HepG2 (cell line): ENCODE measurements around the gene PDPK1. TPM values are rescaled to one million over a fixed set of nuclear protein-coding genes. Genes with fewer than 3 reads are reported as not detected.
A peak's percentile ranks its signal among the peaks of the same experiment; 100 is the strongest.

Experiments used
- AGO2 ChIP-seq: fragments of 200-400 bp; formaldehyde crosslinking; optimal IDR thresholded peaks from 2 replicates; pipeline ENCODE3; 2017; ENCODE audit warnings: mild to moderate bottlenecking, low read depth, low read length, moderate library complexity
- ARHGAP35 ChIP-seq: sonication (generic); formaldehyde crosslinking; IDR thresholded peaks from 2 replicates; pipeline ENCODE4 v1.9.0; 2022; ENCODE audit warnings: mild to moderate bottlenecking, inconsistent platforms, moderate library complexity, missing genetic modification reagents, borderline replicate concordance
- ATF7 ChIP-seq, 2 experiments: fragments of 450-650 bp in 1 of 2; sonication (generic) in 1 of 2; formaldehyde crosslinking in 1 of 2; IDR thresholded peaks; 2 replicates each; pipeline versions ENCODE4 v1.4.0 to v1.6.1; 2016 to 2020; ENCODE audit warnings: antibody characterized with exemption in 1 of 2, mild to moderate bottlenecking in 1 of 2, missing genetic modification reagents in 1 of 2
- ISL2 ChIP-seq: sonication (generic); formaldehyde crosslinking; IDR thresholded peaks from 2 replicates; pipeline ENCODE4 v1.5.0; 2020; ENCODE audit warnings: missing genetic modification reagents
- MAFK ChIP-seq, 2 experiments: IDR thresholded peaks in 1 of 2; conservative IDR thresholded peaks in 1 of 2; 2 replicates each; pipeline ENCODE4 v1.6.1; 2011; ENCODE audit warnings: improper control_type of control experiment in 2 of 2, low read length in 2 of 2
- TEAD2 ChIP-seq: sonication (generic); formaldehyde crosslinking; IDR thresholded peaks from 2 replicates; pipeline ENCODE4 v1.9.0; 2021; ENCODE audit warnings: missing genetic modification reagents
- ZBTB38 ChIP-seq: sonication (generic); formaldehyde crosslinking; IDR thresholded peaks from 2 replicates; pipeline ENCODE4 v1.5.1; 2020; ENCODE audit warnings: mild to moderate bottlenecking, missing genetic modification reagents
- ZMYM4 ChIP-seq: sonication (generic); formaldehyde crosslinking; IDR thresholded peaks from 2 replicates; pipeline ENCODE4 v1.8.1; 2023; ENCODE audit warnings: mild to moderate bottlenecking, missing genetic modification reagents
- ZNF124 ChIP-seq: sonication (generic); formaldehyde crosslinking; IDR thresholded peaks from 2 replicates; pipeline ENCODE4 v1.4.0; 2020; ENCODE audit warnings: missing genetic modification reagents
- ZNF3 ChIP-seq: IDR thresholded peaks from 2 replicates; pipeline ENCODE4 v1.7.0; 2017; ENCODE audit warnings: inconsistent platforms
- ZNF431 ChIP-seq: sonication (generic); formaldehyde crosslinking; IDR thresholded peaks from 2 replicates; pipeline ENCODE4 v1.9.0; 2022; ENCODE audit warnings: missing genetic modification reagents, low read depth, mild to moderate bottlenecking, borderline replicate concordance
- ZNF484 ChIP-seq: sonication (generic); formaldehyde crosslinking; IDR thresholded peaks from 2 replicates; pipeline ENCODE4 v1.5.1; 2020; ENCODE audit warnings: mild to moderate bottlenecking, low read depth, missing genetic modification reagents, borderline replicate concordance
- polyA plus RNA-seq, 8 experiments: library from polyadenylated mRNA; depleted of rRNA in 3 of 8; stranded (reverse) in 7 of 8; unstranded in 1 of 8; fragments of >200 nt; fragmentation: Illumina TruSeq in 4 of 8; extraction: Trizol in 4 of 8; gene quantifications; 2 replicates each; pipeline versions ENCODE4 v1.2.1 to v1.2.3, GENCODE V29; 2011 to 2016; ENCODE audit warnings: low read depth in 4 of 8, missing spikeins in 1 of 8, mixed read lengths in 1 of 8; ENCODE audit not compliant: insufficient read depth in 1 of 8
- total RNA-seq, 5 experiments: library from RNA; depleted of rRNA; stranded (reverse); fragments of >200 nt; fragmentation: Illumina TruSeq; extraction: Trizol; gene quantifications; 2 replicates each; pipeline ENCODE4 v1.2.3, GENCODE V29; 2016; ENCODE audit warnings: low read depth in 1 of 5
- TF ChIP-seq, protein P1 (sequence below): IDR thresholded peaks from 2 replicates; pipeline ENCODE4 v1.6.1; 2012; ENCODE audit warnings: inconsistent platforms
- TF ChIP-seq, protein P2 (sequence below): sonication (generic); formaldehyde crosslinking; conservative IDR thresholded peaks from 2 replicates; pipeline ENCODE4 v1.8.0; 2022; ENCODE audit warnings: mild to moderate bottlenecking, moderate library complexity, missing genetic modification reagents
- TF ChIP-seq, protein P3 (sequence below): sonication (generic); formaldehyde crosslinking; IDR thresholded peaks from 2 replicates; pipeline ENCODE4 v1.4.0; 2020; ENCODE audit warnings: mild to moderate bottlenecking, low read depth, missing genetic modification reagents
- TF ChIP-seq, protein P4 (sequence below): sonication (generic); formaldehyde crosslinking; IDR thresholded peaks from 2 replicates; pipeline ENCODE4 v1.4.0; 2020; ENCODE audit warnings: missing genetic modification reagents
- TF ChIP-seq, protein P5 (sequence below): sonication (generic); formaldehyde crosslinking; IDR thresholded peaks from 2 replicates; pipeline ENCODE4 v1.8.0; 2022; ENCODE audit warnings: low read depth, missing genetic modification reagents

Gene PDPK1
- total and polyA plus RNA-seq, 2 of the 13 experiments (the other 11 are each of a cell fraction or from before 2014, with no cell fraction given) = 59.6 to 129 TPM

DNA sequence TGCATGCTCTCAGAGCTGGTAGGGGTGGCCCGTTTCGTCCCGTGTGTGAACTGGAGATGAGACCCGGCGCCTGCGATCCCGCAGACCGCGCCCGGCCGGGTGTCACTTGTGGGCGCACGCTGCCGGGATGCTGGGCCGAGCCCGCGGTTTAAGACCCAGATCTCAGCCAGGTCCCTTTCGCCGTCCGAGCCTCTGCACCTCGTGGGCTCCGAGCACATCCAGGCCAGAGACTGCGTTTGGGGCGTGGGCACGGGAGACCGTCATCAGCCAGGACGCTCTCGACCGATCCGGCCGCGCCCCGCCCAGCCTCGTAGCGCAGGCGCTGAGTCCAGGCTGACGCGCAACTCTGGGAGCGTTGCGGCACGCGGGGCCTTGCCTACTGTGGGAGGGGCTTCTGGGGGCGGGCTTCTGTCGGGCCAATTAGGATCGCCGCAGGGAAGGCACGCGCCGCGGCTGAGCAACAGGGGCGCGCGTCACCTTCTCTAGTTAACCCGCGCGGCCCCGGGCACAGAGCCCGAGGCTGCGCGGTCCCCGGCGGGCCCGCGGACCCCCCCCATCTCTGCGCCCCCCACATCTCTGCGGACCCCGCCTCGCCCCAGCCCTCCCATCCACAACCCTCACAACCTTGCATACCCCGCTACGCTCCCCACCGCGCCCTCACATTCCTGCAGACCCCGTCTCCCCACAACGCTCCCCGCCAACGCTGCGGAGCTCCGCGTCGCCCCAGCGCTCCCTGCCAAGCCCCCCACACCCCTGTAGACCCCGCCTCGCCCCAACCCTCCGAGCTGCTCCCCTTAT lies 5.9 kb upstream of the PDPK1 start (continued):
- TF ChIP-seq ZMYM4 (CRISPR knock-in tag) = peak; percentile 55; the same call in 1 of the 2 replicates
- no peak for TF ChIP-seq ZNF484 (CRISPR knock-in tag)
- peak; percentile 60; the same call in 1 of the 2 replicates for TF ChIP-seq ISL2 (CRISPR knock-in tag)
- peak; percentile 91 for TF ChIP-seq ZBTB38 (CRISPR knock-in tag)
- TF ChIP-seq, protein P1, sequence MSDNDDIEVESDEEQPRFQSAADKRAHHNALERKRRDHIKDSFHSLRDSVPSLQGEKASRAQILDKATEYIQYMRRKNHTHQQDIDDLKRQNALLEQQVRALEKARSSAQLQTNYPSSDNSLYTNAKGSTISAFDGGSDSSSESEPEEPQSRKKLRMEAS = peak; percentile 87
- TF ChIP-seq, protein P2, sequence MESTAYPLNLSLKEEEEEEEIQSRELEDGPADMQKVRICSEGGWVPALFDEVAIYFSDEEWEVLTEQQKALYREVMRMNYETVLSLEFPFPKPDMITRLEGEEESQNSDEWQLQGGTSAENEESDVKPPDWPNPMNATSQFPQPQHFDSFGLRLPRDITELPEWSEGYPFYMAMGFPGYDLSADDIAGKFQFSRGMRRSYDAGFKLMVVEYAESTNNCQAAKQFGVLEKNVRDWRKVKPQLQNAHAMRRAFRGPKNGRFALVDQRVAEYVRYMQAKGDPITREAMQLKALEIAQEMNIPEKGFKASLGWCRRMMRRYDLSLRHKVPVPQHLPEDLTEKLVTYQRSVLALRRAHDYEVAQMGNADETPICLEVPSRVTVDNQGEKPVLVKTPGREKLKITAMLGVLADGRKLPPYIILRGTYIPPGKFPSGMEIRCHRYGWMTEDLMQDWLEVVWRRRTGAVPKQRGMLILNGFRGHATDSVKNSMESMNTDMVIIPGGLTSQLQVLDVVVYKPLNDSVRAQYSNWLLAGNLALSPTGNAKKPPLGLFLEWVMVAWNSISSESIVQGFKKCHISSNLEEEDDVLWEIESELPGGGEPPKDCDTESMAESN (CRISPR knock-in tag) = peak; percentile 42; the same call in 1 of the 2 replicates
- TF ChIP-seq, protein P3, sequence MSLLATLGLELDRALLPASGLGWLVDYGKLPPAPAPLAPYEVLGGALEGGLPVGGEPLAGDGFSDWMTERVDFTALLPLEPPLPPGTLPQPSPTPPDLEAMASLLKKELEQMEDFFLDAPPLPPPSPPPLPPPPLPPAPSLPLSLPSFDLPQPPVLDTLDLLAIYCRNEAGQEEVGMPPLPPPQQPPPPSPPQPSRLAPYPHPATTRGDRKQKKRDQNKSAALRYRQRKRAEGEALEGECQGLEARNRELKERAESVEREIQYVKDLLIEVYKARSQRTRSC = no peak
- no peak for TF ChIP-seq ARHGAP35 (CRISPR knock-in tag)
- TF ChIP-seq, protein P4, sequence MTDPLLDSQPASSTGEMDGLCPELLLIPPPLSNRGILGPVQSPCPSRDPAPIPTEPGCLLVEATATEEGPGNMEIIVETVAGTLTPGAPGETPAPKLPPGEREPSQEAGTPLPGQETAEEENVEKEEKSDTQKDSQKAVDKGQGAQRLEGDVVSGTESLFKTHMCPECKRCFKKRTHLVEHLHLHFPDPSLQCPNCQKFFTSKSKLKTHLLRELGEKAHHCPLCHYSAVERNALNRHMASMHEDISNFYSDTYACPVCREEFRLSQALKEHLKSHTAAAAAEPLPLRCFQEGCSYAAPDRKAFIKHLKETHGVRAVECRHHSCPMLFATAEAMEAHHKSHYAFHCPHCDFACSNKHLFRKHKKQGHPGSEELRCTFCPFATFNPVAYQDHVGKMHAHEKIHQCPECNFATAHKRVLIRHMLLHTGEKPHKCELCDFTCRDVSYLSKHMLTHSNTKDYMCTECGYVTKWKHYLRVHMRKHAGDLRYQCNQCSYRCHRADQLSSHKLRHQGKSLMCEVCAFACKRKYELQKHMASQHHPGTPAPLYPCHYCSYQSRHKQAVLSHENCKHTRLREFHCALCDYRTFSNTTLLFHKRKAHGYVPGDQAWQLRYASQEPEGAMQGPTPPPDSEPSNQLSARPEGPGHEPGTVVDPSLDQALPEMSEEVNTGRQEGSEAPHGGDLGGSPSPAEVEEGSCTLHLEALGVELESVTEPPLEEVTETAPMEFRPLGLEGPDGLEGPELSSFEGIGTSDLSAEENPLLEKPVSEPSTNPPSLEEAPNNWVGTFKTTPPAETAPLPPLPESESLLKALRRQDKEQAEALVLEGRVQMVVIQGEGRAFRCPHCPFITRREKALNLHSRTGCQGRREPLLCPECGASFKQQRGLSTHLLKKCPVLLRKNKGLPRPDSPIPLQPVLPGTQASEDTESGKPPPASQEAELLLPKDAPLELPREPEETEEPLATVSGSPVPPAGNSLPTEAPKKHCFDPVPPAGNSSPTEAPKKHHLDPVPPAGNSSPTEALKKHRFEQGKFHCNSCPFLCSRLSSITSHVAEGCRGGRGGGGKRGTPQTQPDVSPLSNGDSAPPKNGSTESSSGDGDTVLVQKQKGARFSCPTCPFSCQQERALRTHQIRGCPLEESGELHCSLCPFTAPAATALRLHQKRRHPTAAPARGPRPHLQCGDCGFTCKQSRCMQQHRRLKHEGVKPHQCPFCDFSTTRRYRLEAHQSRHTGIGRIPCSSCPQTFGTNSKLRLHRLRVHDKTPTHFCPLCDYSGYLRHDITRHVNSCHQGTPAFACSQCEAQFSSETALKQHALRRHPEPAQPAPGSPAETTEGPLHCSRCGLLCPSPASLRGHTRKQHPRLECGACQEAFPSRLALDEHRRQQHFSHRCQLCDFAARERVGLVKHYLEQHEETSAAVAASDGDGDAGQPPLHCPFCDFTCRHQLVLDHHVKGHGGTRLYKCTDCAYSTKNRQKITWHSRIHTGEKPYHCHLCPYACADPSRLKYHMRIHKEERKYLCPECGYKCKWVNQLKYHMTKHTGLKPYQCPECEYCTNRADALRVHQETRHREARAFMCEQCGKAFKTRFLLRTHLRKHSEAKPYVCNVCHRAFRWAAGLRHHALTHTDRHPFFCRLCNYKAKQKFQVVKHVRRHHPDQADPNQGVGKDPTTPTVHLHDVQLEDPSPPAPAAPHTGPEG (CRISPR knock-in tag) = peak; percentile 31; the same call in 1 of the 2 replicates
- no peak for TF ChIP-seq MAFK (conservative IDR thresholded peaks at IDR 0.05 in 1 of 2, IDR thresholded peaks at IDR 0.05 in 1 of 2; ENCODE audit: low read length in 2 of 2)
- TF ChIP-seq, protein P5, sequence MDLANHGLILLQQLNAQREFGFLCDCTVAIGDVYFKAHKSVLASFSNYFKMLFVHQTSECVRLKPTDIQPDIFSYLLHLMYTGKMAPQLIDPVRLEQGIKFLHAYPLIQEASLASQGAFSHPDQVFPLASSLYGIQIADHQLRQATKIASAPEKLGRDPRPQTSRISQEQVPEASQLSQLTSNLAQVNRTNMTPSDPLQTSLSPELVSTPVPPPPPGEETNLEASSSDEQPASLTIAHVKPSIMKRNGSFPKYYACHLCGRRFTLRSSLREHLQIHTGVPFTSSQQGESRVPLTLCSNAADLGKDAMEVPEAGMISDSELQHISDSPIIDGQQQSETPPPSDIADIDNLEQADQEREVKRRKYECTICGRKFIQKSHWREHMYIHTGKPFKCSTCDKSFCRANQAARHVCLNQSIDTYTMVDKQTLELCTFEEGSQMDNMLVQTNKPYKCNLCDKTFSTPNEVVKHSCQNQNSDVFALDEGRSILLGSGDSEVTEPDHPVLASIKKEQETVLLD = no peak
- 0 out of 2 replicates have a peak, but pooled peaks have one; percentile 40 for TF ChIP-seq ZNF124 (CRISPR knock-in tag)
- TF ChIP-seq AGO2 = peak; percentile 97
- TF ChIP-seq ATF7 (IDR thresholded peaks at IDR 0.05) = no peak
- TF ChIP-seq ATF7 (CRISPR knock-in tag; IDR thresholded peaks at IDR 0.05) = no peak
- no peak for TF ChIP-seq TEAD2
- TF ChIP-seq ZNF431 (CRISPR knock-in tag) = 0 out of 2 replicates have a peak, but pooled peaks have one; percentile 54
- no peak for TF ChIP-seq ZNF3 (CRISPR knock-in tag)
